GM19025 (cell line): ENCODE results near the gene TRHDE.
"Not testable (repeated sequence)": the region's sequence is repeated elsewhere in the genome, so short reads cannot be mapped to it uniquely, and the experiment has no call there.

Experiments used
- ATAC-seq: cut with Tn5 transposase; IDR thresholded peaks from one replicate; pipeline ENCODE4 v1.9.1; 2021; ENCODE audit warnings: mild to moderate bottlenecking, low read depth, moderate library complexity; ENCODE audit not compliant: unreplicated experiment

TRHDE gene

GRCh38 chr12:72502546-72502945, 230.4 kb downstream of the TRHDE start:
- ATAC-seq, result no peak

GRCh38 chr12:72505227-72505626, 233.1 kb downstream of the TRHDE start:
- no peak for ATAC-seq

GRCh38 chr12:72509891-72510290, 237.7 kb downstream of the TRHDE start:
- ATAC-seq, result no peak

DNA sequence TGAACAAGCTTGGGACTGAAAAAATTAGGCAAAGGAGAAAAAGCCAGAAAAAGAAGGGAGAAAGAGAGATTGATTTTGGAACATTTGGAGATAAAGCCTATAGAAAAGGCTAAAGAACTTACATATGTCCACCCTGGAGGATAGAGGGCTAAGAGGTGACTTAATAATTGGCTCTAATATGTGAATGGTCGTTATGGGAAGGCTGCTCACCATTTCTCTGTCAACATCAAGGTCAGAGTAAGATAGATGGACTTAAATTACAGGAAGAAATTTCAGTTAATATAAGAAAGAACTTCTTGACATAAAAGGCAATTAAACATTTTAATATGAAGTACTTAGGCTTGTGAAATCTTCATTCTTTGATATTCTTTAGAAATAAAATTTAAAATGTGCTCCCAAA, 238.6 kb downstream of the TRHDE start:
- ATAC-seq, result no peak

GRCh38 chr12:72511498-72511897, 239.3 kb downstream of the TRHDE start:
- no peak for ATAC-seq

DNA sequence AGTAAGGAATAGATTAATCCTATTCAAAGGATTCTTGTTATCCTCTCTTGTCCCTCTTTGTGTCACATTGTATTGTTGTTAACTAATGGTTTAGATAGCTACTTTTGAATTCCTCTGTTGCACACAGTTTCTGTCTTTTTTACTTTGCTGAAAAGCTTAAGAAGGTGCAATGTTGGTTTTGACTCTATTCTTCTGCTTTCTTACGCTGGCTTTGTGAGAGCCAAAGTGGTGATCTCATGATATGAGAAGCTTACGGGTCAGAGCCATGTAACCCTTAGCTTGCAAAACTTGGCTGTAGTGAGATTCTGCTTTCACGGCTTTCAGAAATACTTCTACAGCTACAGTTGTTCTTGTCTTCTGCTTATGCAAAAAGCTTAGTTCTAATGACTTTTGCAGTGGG, 239.7 kb downstream of the TRHDE start:
- no peak for ATAC-seq

- not testable (repeated sequence) for ATAC-seq
Measured at GRCh38 chr12:72520044-72520678, 248.0 kb downstream of the TRHDE start.

GRCh38 chr12:72521326-72521725, 249.2 kb downstream of the TRHDE start:
- no peak for ATAC-seq

DNA sequence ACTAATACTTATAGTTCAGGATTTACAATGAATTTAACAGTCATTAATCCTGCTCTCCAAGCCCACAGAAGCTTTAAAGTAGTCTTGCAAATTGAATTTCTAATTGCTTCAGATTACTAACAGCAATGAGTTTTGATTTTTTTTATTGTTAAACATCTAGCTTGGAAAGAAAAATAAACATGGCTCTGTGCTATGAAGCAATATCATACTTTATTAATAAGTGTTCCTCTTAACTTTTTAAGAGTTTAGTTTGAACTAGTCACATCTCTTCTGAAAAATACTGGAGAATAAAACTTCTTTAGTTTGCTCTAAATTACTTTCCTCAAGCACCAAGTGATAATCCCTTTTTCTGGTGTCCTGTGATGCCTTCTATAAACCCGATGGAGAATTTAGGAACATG, 250.2 kb downstream of the TRHDE start:
- ATAC-seq, result no peak

DNA sequence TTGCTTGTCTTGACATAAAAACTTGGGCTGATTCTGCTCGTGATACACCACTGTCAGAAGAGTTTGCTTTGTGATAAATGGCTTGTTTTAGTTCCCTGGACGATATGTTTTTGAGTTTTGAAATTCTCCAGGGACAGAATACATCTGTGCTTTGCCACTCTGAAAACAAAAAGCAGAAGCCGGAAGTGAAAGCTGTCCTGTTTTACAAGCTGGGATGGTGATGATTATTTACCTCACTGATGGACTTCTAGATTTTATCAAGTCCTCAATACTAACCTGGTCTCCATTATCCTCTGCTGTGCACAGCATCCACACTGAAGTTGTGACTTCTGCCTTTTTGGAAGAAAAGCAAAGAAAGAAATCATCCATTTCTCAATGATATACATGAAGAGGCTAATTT, 251.6 kb downstream of the TRHDE start:
- ATAC-seq, result no peak

GRCh38 chr12:72535212-72535990, 263.2 kb downstream of the TRHDE start:
- no peak for ATAC-seq

DNA sequence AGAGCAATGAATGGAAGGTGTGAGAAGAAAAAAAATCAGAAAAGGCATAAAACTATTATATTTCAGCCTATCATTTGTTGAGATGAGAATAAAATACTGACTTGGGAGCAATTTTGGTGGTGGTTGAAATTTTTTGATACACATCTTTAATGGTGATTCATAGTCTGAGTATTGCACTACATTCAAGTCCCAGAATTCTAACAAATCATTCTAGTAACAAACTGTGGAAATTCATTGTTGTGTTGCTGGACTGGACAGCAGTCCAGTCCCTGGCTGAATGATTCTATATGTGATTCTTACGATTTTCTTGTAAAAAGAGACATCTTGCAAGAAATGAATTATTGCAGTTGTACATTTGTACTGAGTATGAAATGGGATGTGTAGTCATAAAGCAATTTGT, 268.6 kb downstream of the TRHDE start:
- no peak for ATAC-seq

- ATAC-seq, result no peak
Measured at GRCh38 chr12:72543777-72544467, 271.8 kb downstream of the TRHDE start.

- ATAC-seq, result no peak
Measured at GRCh38 chr12:72546106-72546505, 273.9 kb downstream of the TRHDE start.

- no peak for ATAC-seq
Measured at GRCh38 chr12:72547573-72547972, 275.4 kb downstream of the TRHDE start.

DNA sequence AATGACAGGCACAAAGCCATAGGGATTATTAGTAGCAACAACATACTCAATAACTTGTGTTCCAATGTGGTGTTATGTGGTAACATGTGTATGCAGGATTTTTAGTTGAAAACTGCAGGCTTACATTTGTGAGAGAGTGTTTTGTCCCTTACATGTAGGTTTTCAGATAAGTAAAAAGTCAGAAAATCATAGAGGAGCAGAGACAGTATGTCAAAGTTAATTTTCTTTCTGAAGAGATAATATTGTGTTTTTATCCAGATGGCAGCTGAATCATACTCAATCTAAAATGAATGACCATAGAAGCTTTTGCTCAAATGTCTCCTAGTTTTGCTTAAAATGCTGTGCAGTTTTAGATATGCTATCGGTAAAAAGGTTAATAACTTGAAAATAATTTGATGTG, 277.0 kb downstream of the TRHDE start:
- no peak for ATAC-seq

GRCh38 chr12:72560003-72560769, 288.0 kb downstream of the TRHDE start:
- ATAC-seq, result no peak

DNA sequence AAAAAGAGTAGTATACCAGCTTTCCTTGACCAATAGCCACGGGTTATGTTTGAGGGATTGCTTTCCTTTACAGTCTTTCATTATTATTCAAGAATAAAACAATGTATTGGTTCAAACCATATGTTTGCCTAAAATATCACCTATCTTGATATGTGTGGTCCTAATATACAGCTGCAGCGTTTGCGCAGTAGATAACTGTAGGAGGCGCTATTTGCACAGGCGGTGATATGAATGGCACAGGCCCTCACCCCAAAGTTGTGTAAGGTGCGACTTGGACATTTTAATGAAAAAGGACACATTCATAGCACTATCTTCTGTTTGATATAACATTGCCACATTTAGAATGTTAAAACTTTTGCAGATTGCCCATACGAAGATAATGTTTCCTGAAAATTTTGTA, 298.4 kb downstream of the TRHDE start:
- ATAC-seq, result no peak

GRCh38 chr12:72574138-72574537, 302.0 kb downstream of the TRHDE start:
- no peak for ATAC-seq

- no peak for ATAC-seq
Measured at GRCh38 chr12:72578327-72578726, 306.2 kb downstream of the TRHDE start.

DNA sequence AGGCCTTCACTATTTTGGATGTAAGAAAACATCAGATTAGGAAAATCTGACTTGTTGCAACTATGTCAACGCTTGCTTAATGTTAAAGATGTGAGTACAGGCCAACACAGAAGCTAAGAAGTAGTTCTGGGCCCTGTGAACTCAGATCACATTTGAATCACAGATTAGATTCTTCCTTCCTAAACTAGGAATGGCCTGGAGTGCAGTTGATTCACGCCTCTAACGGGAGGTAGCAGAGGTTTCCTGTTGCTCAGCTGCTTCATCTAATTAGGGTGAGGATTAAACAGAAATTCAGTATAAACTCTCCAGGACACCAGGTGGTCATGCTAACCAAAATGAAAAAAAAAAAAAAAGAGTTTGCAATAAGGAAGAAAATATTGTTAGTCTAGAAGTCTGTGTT, 314.3 kb downstream of the TRHDE start:
- ATAC-seq, result no peak
